ENCODE results near the gene NNAT. TPM values are rescaled to one million over a fixed set of nuclear protein-coding genes. Genes with fewer than 3 reads are reported as not detected.

Gene NNAT
- total RNA-seq, 1 donor from 2014 or later: 14.7 TPM

GRCh38 chr20:37534401-37535157, 13.5 kb downstream of the NNAT start:
- Mint-ChIP-seq H3K27me3 (ENCODE audit: unreplicated experiment) (peaks cover 36% of the 10 kb centered on the region), H3K9me3 (ENCODE audit: unreplicated experiment) (no peaks in the 10 kb centered on the region), H3K4me1 (ENCODE audit: unreplicated experiment) (peaks cover 1% of the 10 kb centered on the region), H3K27ac (ENCODE audit: unreplicated experiment) (no peak overlapping the region), H3K36me3 (ENCODE audit: unreplicated experiment) (no peaks in the 10 kb centered on the region), H3K4me3 (ENCODE audit: unreplicated experiment) (no peak overlapping the region)
- no peak for DNase-seq (ENCODE audit: extremely low spot score, unreplicated experiment)
- peak; percentile 84 for TF ChIP-seq CTCF (IDR thresholded peaks at IDR 0.05)

GRCh38 chr20:37535443-37536132, 14.5 kb downstream of the NNAT start:
- TF ChIP-seq CTCF (IDR thresholded peaks at IDR 0.05): no peak
- no peaks in the 10 kb centered on the region for H3K36me3 Mint-ChIP-seq (ENCODE audit: unreplicated experiment)
- H3K4me1 Mint-ChIP-seq (ENCODE audit: unreplicated experiment): peaks cover 1% of the 10 kb centered on the region
- H3K4me3 Mint-ChIP-seq (ENCODE audit: unreplicated experiment): no peak overlapping the region
- H3K27ac Mint-ChIP-seq (ENCODE audit: unreplicated experiment): no peak overlapping the region
- H3K9me3 Mint-ChIP-seq (ENCODE audit: unreplicated experiment): no peaks in the 10 kb centered on the region
- peaks cover 42% of the 10 kb centered on the region for H3K27me3 Mint-ChIP-seq (ENCODE audit: unreplicated experiment)
- DNase-seq (ENCODE audit: extremely low spot score, unreplicated experiment): no peak

GRCh38 chr20:37537505-37537904, 16.5 kb downstream of the NNAT start:
- no peaks in the 10 kb centered on the region for H3K36me3 Mint-ChIP-seq (ENCODE audit: unreplicated experiment)
- H3K27ac Mint-ChIP-seq (ENCODE audit: unreplicated experiment): no peak overlapping the region
- no peak overlapping the region for H3K4me3 Mint-ChIP-seq (ENCODE audit: unreplicated experiment)
- H3K27me3 Mint-ChIP-seq (ENCODE audit: unreplicated experiment): peaks cover 42% of the 10 kb centered on the region
- H3K4me1 Mint-ChIP-seq (ENCODE audit: unreplicated experiment): peaks cover 1% of the 10 kb centered on the region
- no peak for DNase-seq (ENCODE audit: extremely low spot score, unreplicated experiment)
- no peak for TF ChIP-seq CTCF (IDR thresholded peaks at IDR 0.05)
- H3K9me3 Mint-ChIP-seq (ENCODE audit: unreplicated experiment): no peaks in the 10 kb centered on the region

- TF ChIP-seq CTCF (IDR thresholded peaks at IDR 0.05): no peak
- peaks cover 1% of the 10 kb centered on the region for H3K4me1 Mint-ChIP-seq (ENCODE audit: unreplicated experiment)
- DNase-seq (ENCODE audit: extremely low spot score, unreplicated experiment): no peak
- H3K27me3 Mint-ChIP-seq (ENCODE audit: unreplicated experiment): peaks cover 42% of the 10 kb centered on the region
- H3K27ac Mint-ChIP-seq (ENCODE audit: unreplicated experiment): no peak overlapping the region
- no peak overlapping the region for H3K4me3 Mint-ChIP-seq (ENCODE audit: unreplicated experiment)
- H3K36me3 Mint-ChIP-seq (ENCODE audit: unreplicated experiment): no peaks in the 10 kb centered on the region
- H3K9me3 Mint-ChIP-seq (ENCODE audit: unreplicated experiment): no peaks in the 10 kb centered on the region
Observed at GRCh38 chr20:37538003-37538402, 17.0 kb downstream of the NNAT start.

GRCh38 chr20:37539424-37539823, 18.4 kb downstream of the NNAT start:
- TF ChIP-seq CTCF (IDR thresholded peaks at IDR 0.05): no peak
- H3K4me3 Mint-ChIP-seq (ENCODE audit: unreplicated experiment): no peak overlapping the region
- H3K9me3 Mint-ChIP-seq (ENCODE audit: unreplicated experiment): no peaks in the 10 kb centered on the region
- no peak overlapping the region for H3K27ac Mint-ChIP-seq (ENCODE audit: unreplicated experiment)
- no peak for DNase-seq (ENCODE audit: extremely low spot score, unreplicated experiment)
- no peaks in the 10 kb centered on the region for H3K4me1 Mint-ChIP-seq (ENCODE audit: unreplicated experiment)
- H3K36me3 Mint-ChIP-seq (ENCODE audit: unreplicated experiment): no peaks in the 10 kb centered on the region
- peaks cover 44% of the 10 kb centered on the region for H3K27me3 Mint-ChIP-seq (ENCODE audit: unreplicated experiment)

Data from osteocyte (in vitro differentiated cells).